DMS114 treated with DMSO at 0.1 percent for 48 hours (cell line): ENCODE measurements around the gene THUMPD1.
"Not testable (repeated sequence)": the region's sequence is repeated elsewhere in the genome, so short reads cannot be mapped to it uniquely, and the experiment has no call there.

ENCODE experiments used
- DNase-seq: peaks from one replicate; lab custom pipeline; 2025; ENCODE audit not compliant: unreplicated experiment; lab: John Stamatoyannopoulos, UW

Gene THUMPD1

DNA sequence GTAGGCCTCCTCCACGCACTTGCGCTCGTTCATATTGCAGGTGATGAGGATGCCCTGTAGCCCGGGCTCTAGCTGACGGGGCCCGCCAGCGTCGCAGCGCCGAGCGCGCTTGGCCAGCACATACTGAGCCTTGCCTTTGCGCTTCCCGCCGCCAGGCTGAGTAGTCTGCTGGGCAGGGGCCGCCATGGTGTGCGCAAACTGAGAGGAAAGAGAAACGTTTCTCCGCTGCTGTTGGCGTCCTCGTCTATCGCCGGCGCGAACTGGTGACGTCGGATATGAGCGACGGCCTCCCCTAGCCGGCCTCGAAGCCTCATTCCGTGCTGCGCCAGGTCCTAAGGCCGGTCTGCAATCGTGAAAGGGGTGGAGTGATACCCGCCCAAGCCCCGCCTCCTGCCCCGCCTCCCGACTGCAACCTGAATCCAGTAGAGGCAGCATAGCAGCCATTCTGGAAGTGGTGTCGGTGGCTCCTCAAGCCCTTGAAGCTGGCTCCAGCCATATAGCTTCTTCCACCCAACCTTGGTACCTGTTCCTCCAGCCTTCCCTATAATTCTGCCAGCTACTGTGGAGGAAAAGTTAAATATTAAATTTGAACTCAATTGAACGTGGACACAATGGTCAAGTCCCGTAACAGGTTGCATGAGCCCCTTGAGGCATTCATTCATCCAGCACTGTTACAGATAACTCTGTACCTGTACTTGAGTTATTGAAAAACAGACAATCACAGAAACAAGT, at the start of gene THUMPD1:
THUMPD1 (minus strand) TSS at position 265 of the 732 bp plus-strand sequence; CDS start at position 186, 79 bp downstream.
- DNase-seq, result peak; percentile 85

DNA sequence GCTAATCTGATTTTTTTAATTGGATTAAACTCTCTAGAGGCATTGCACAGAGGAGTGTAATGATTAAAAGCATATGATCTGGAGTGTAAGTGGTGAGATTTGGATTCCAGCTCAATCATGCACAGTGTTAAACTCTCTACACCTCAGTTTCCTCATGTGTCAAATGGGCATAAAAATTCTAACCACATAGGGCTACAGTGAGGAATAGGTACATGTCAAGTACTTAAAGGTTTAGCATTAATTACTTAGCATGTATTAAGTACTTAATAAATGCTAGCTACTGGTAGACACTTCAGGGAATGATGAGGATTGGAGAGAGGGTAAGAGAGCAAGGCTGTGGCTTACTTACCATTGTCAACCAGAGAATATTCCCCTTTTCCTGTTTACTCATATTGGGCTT, 47.5 kb upstream of the THUMPD1 start:
- no peak for DNase-seq

DNA sequence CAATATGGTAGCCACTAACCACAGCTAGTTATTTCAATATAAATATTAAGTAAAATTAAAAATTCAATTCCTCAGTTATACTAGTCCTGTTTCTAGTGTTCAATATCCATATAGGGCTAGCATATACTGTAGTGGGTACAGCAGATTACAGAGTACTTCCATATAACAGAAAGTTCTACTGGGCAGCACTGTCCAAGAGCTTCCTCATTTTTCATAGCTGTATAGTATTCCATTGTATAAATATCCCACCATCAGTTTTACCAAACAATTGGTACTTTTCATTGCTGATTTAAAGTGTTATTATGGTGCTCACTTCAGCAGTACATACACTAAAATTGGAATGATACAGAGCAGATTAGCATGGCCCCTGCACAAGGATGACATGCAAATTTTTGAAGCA, 42.6 kb upstream of the THUMPD1 start:
- DNase-seq, result no peak

- no peak for DNase-seq
Measured at GRCh38 chr16:20782470-20782869, 40.9 kb upstream of the THUMPD1 start.

GRCh38 chr16:20781697-20782096, 40.1 kb upstream of the THUMPD1 start:
- DNase-seq, result no peak

DNA sequence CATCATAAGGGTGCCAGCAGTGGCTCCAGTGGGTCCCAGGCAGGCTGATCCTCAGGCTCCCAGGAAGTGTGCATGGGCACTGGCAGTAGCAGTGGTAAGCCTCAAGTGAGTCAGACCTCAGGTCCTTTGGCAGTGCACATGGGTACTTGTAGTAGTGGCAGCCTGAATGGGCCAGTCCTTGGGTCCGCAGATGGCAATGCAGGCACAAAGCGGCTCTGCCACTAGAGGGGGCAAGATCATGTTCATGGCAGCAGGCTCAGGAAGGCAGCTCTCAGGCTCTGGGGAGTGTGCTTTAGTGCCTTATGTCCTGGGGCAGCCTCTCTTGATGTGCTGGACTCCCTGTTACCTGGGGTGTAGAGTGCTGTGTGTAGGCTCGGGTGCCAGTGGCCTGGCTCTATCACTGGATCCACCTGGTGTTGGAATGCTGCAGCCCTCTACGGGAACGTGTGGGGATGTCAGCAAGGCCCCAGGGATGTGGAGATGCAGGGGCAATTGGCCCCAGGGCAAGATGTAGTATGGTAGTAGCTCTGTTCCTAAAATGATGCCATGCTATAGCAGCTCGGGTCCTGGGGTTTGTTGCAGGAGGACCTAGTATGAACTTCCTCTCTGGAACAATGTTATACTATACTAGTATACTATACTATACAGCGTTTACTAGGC, 33.2 kb upstream of the THUMPD1 start:
- no peak for DNase-seq

GRCh38 chr16:20773679-20774078, 32.1 kb upstream of the THUMPD1 start:
- DNase-seq, result no peak

- no peak for DNase-seq
Measured at GRCh38 chr16:20768818-20769217, 27.2 kb upstream of the THUMPD1 start.

GRCh38 chr16:20768121-20768520, 26.5 kb upstream of the THUMPD1 start:
- DNase-seq, result no peak

- DNase-seq, result no peak
Measured at GRCh38 chr16:20767577-20767976, 26.0 kb upstream of the THUMPD1 start.

- no peak for DNase-seq
Measured at GRCh38 chr16:20766294-20766693, 24.7 kb upstream of the THUMPD1 start.

DNA sequence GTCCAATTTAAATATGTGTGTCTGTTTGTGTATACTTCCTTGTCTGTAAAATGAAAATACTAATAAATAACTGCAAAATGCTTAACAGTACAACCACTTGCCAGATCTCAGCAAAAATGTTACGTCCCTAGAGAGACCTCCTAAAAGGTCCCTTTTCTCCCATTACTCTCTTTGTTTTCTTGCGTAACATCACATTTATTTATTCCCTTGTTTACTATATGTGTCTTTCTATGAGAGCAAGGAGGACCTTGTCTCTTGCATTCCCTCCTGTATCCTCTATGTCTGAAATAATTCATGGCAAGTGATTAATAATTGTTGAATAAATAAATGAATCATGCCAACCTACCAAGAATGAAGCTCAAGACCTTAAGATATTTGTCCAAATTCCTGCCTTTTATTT, 24.1 kb upstream of the THUMPD1 start:
- DNase-seq, result no peak

- DNase-seq, result not testable (repeated sequence)
Measured at GRCh38 chr16:20764448-20764847, 22.8 kb upstream of the THUMPD1 start.

GRCh38 chr16:20763461-20764232, 22.0 kb upstream of the THUMPD1 start, which contains the start of gene ACSM3:
Gene ACSM3, plus strand, starts transcription at chr16:20764014. Its CDS starts 6,021 bp downstream, at chr16:20770035.
- DNase-seq, result no peak

GRCh38 chr16:20762404-20763123, 20.9 kb upstream of the THUMPD1 start:
- no peak for DNase-seq

DNA sequence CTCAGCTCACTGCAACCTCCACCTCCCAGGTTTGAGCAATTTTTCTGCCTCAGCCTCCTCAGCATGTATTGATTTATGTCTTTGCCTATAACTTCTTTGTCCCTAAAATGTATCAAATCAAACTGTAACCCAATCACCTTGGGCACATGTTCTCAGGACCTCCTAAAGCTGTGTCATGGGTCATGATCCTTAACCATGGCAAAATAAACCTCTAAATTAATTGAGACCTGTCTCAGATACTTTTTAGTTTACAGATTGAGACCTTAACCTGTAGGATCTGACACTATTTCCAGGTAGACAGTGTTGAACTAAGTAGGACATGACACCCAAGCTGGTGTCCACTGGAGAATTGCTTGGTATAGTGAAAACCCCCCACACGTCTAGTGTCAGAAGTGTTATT, 19.6 kb upstream of the THUMPD1 start:
- no peak for DNase-seq

DNA sequence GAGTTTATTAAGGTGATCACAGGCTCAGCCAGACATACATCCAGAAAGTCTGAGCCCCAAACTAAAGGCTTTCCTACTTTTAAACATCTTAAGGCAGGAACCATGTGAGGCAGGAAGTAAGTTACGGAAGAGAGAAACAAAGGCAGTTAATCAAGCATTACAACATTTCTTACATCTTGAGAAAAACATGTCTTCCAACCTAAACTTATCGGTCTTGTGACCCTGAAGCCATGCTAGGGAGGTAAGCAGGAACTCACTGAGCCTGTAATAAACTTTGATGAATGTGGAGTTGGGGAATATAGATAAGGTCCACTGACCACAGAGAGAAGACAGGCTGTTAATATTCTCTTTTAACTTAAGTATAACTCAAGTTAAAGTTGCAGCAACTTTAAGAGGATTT, 18.7 kb upstream of the THUMPD1 start:
- DNase-seq, result no peak

GRCh38 chr16:20755799-20756198, 14.2 kb upstream of the THUMPD1 start:
- not testable (repeated sequence) for DNase-seq

DNA sequence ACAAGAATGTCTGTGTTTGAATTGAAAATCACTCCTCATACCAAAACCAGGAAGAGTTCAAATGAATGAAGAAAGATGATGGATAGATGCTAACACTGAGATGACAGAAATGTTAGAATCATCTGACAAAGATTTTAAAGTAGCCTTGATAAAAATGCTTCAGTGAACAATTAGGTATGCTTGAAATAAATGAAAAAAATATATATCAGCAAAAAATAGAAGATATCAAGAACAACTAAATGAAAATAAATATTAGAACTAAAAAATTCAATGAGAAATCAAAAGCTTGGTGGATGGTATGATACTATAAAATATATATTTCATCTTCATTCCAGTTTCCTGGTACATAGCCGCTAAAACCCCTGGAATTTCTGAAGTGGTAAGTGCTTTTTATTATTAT, 13.6 kb upstream of the THUMPD1 start:
- no peak for DNase-seq

- no peak for DNase-seq
Measured at GRCh38 chr16:20753727-20754126, 12.1 kb upstream of the THUMPD1 start.

DNA sequence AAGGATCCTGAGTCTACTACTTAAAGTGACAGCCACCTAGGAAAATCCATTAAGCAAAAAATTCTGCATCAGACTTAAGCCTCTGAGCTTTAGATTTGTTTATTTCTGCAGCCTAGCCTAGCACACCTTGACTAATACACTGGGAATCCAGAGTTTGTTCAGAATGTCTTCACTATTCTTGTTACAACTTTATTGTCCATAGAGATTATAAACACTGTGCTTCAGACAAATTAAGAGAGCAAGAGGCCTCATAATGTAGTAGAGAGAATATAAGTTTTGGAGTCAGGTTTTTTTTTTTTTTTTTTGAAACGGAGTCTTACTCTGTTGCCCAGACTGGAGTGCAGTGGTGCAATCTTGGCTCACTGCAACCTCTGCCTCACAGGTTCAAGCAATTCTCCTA, 8.9 kb upstream of the THUMPD1 start:
- DNase-seq, result no peak
